Upper lobe of left lung (tissue), 6 donors: ENCODE measurements around the gene LYL1. TPM values are rescaled to one million over a fixed set of nuclear protein-coding genes. Genes with fewer than 3 reads are reported as not detected.
A peak's percentile ranks its signal among the peaks of the same experiment; 100 is the strongest.

ENCODE experiments used
- ATAC-seq, 2 donors: fragments of 200-7000 bp; cut with Tn5 transposase; one replicate each; pipeline ENCODE4 v1.9.1; 2022; ENCODE audit warnings: mild to moderate bottlenecking in 2 of 2, moderate library complexity in 2 of 2; ENCODE audit not compliant: low FRiP score in 2 of 2
- DNase-seq, 2 donors: peaks; one replicate each; pipeline ENCODE4 v3.0.0-alpha.2; 2019 to 2020
- H3K27ac ChIP-seq, 4 donors: fragments of 200-600 bp; sonication (generic); one replicate each; pipeline ENCODE4 v1.5.1; 2016 to 2019
- H3K27me3 ChIP-seq, 4 donors: fragments of 200-600 bp; sonication (generic); one replicate each; pipeline ENCODE4 v1.5.1; 2017 to 2019
- H3K36me3 ChIP-seq, 4 donors: fragments of 200-600 bp; sonication (generic); one replicate each; pipeline ENCODE4 v1.5.1; 2016 to 2019
- H3K4me1 ChIP-seq, 4 donors: fragments of 200-600 bp; sonication (generic); one replicate each; pipeline ENCODE4 v1.5.1; 2018 to 2019
- H3K4me3 ChIP-seq, 4 donors: fragments of 200-600 bp; sonication (generic); one replicate each; pipeline ENCODE4 v1.5.1; 2017 to 2019; ENCODE audit warnings: mild to moderate bottlenecking in 2 of 4, moderate library complexity in 1 of 4
- H3K9me3 ChIP-seq, 4 donors: fragments of 200-600 bp; sonication (generic); one replicate each; pipeline ENCODE4 v1.5.1; 2018 to 2019
- EP300 ChIP-seq, 4 donors: sonication (generic); formaldehyde crosslinking; IDR thresholded peaks; one replicate each; pipeline ENCODE4 v1.5.1; 2017; ENCODE audit warnings: antibody characterized with exemption in 4 of 4, control low read depth in 2 of 4
- POLR2A ChIP-seq, 4 donors: fragments of 450-650 bp; IDR thresholded peaks; one replicate each; pipeline ENCODE4 v1.5.1; 2016 to 2017; ENCODE audit warnings: antibody characterized with exemption in 4 of 4, mild to moderate bottlenecking in 2 of 4
- POLR2AphosphoS5 ChIP-seq, 2 donors: sonication (generic); formaldehyde crosslinking; IDR thresholded peaks; one replicate each; pipeline ENCODE4 v1.5.1; 2017; ENCODE audit warnings: antibody characterized with exemption in 2 of 2
- WGBS, 2 donors: methylation state at CpG; one replicate each; pipeline ENCODE4 v1.1.5; 2017 to 2018; 5-methylcytosine and 5-hydroxymethylcytosine counted together
- total RNA-seq, 6 donors: library from RNA; depleted of rRNA in 4 of 6; stranded (reverse); fragments of >200 nt in 4 of 6; gene quantifications; one replicate each; pipeline versions ENCODE4 v1.1.0 to v1.2.1, GENCODE V29; 2016 to 2021
- TF ChIP-seq, protein P1 (sequence below), 6 experiments: fragments of 450-650 bp in 4 of 6; fragments of 200-600 bp in 2 of 6; sonication (generic) in 2 of 6; IDR thresholded peaks; one replicate each; pipeline ENCODE4 v1.5.1; 2016 to 2019; ENCODE audit warnings: antibody characterized with exemption in 6 of 6
- donor health status: DM: no; HTN: no; CAD: no; lungs with moderate emphysema.
- donor health status: DM: no; HTN: yes; CAD: no; lungs with severe emphysema.

The LYL1 gene
- total RNA-seq, 6 donors from 2014 or later: 22.6 to 55.5 (median 31.4) TPM

DNA sequence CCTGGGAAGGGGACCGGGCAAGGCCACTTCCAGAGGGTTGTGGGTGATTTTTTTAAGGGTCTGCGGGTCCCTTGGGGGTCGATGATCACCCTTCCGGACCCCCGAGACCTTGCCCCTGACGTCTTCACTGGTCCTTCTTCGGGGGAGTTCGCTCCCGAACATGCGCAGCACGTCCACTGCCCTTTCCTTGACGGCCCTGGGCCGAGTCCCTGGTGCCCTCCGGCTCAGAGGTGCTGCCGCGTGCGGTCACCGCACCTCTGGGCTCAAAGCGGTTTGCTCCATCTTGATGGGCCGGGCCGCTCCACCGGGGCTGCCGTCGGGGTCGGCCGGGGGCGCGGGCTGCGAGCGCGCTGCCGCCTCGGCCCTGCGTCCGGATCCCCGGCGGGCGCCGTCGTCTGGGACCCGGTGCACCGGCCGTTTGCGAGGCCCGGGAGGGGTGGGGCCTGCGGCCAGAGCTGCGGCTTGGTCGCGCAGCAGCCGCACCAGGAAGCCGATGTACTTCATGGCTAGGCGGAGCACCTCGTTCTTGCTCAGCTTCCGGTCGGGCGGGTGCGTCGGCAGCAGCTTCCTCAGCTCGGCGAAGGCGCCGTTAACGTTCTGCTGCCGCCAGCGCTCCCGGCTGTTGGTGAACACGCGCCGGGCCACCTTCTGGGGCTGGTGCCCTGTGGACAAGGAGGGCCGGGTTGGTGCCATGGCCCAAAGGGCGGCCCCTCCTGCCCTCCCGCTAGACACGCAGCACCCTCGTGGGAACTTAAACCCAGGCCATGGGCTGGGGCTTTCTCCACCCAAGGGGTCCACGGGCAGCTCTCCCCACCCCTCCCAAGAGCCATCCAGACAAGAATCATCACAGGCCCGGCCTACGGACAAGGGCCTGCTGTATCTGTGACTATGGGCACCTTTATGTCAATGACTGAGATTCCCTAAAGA is 3.3 kb downstream of the LYL1 start:
- ATAC-seq: peak; percentile 56 to 58
- TF ChIP-seq EP300 (IDR thresholded peaks at IDR 0.05): peak in 2 of 4 donors; percentile 9 to 67
- TF ChIP-seq POLR2AphosphoS5 (IDR thresholded peaks at IDR 0.05): peak; percentile 87 to 91
- TF ChIP-seq, protein P1, sequence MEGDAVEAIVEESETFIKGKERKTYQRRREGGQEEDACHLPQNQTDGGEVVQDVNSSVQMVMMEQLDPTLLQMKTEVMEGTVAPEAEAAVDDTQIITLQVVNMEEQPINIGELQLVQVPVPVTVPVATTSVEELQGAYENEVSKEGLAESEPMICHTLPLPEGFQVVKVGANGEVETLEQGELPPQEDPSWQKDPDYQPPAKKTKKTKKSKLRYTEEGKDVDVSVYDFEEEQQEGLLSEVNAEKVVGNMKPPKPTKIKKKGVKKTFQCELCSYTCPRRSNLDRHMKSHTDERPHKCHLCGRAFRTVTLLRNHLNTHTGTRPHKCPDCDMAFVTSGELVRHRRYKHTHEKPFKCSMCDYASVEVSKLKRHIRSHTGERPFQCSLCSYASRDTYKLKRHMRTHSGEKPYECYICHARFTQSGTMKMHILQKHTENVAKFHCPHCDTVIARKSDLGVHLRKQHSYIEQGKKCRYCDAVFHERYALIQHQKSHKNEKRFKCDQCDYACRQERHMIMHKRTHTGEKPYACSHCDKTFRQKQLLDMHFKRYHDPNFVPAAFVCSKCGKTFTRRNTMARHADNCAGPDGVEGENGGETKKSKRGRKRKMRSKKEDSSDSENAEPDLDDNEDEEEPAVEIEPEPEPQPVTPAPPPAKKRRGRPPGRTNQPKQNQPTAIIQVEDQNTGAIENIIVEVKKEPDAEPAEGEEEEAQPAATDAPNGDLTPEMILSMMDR (IDR thresholded peaks at IDR 0.05): peak in 1 of 6 experiments; percentile 28
- TF ChIP-seq POLR2A (IDR thresholded peaks at IDR 0.05): peak in 2 of 4 donors; percentile 45 to 79
- 12 to 28% methylated on average over 17 to 19 of the region's 77 CpGs for WGBS, 2 donors
- Histone ChIP-seq H3K4me3 (peak overlapping the region; percentile 15 to 59 (median 44)), H3K4me1 (peaks cover 74 to 97% (median 85%) of the 10 kb centered on the region in 4 donors), H3K9me3 (no peaks in the 10 kb centered on the region), H3K36me3 (peaks cover 0 to 15% (median 7%) of the 10 kb centered on the region in 4 donors), H3K27ac (peak overlapping the region; percentile 92 to 98 (median 95)), H3K27me3 (no peaks in the 10 kb centered on the region)
- peak; percentile 92 for DNase-seq

DNA sequence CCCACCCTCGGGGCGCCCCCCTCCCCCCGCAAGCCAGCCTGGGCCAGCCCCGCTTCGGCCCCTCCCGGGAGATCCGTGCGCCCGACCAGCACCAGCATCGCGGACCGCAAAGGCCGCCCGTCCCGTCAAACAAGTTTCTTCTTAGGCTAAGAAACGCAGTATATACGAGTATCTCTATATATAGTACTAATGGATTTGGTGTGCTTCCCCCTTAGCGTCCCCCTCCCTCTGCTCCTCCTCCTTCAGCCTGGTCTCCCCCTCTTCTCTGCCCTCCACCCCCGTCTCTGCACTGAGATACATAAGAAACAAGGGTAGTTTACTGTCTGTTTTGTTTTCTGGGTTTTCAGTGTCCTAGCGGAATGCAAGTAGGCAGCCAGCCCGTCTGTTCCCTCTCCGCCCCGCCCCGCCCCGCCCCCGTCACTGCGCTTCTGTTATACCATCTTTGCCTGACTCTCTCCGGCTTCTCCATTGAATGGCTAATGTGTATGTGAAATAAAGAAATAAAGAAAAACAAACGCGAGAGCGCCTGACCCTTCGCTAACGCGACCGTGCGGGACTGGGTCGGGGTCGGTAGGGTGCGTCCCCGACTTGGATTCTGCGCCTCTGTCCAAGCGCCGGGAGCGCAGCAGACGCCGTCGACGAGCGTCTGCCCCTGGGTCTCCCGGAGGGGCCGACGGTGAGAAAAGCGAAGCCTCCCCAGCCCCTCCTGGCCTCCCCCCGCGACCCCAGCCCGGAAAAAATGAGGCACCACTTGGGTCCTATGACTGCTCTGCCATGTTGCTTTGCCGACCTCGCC is 4.2 kb downstream of the LYL1 start:
- Histone ChIP-seq H3K36me3 (peaks cover 0 to 15% (median 7%) of the 10 kb centered on the region in 4 donors), H3K27me3 (no peaks in the 10 kb centered on the region), H3K4me3 (peak overlapping the region; percentile 15 to 59 (median 44)), H3K27ac (peak overlapping the region; percentile 92 to 98 (median 95)), H3K4me1 (peaks cover 74 to 97% (median 84%) of the 10 kb centered on the region in 4 donors), H3K9me3 (no peaks in the 10 kb centered on the region)
- DNase-seq (peak in 1 of 2 donors; percentile 42), ATAC-seq (peak in 1 of 2 donors; percentile 28)
- TF ChIP-seq, protein P1 (IDR thresholded peaks at IDR 0.05): no peak
- TF ChIP-seq EP300 (IDR thresholded peaks at IDR 0.05) (no peak), POLR2A (IDR thresholded peaks at IDR 0.05) (peak in 1 of 4 donors; percentile 46)
- 7 to 21% methylated on average over 40 to 55 of the region's 58 CpGs for WGBS, 2 donors

DNA sequence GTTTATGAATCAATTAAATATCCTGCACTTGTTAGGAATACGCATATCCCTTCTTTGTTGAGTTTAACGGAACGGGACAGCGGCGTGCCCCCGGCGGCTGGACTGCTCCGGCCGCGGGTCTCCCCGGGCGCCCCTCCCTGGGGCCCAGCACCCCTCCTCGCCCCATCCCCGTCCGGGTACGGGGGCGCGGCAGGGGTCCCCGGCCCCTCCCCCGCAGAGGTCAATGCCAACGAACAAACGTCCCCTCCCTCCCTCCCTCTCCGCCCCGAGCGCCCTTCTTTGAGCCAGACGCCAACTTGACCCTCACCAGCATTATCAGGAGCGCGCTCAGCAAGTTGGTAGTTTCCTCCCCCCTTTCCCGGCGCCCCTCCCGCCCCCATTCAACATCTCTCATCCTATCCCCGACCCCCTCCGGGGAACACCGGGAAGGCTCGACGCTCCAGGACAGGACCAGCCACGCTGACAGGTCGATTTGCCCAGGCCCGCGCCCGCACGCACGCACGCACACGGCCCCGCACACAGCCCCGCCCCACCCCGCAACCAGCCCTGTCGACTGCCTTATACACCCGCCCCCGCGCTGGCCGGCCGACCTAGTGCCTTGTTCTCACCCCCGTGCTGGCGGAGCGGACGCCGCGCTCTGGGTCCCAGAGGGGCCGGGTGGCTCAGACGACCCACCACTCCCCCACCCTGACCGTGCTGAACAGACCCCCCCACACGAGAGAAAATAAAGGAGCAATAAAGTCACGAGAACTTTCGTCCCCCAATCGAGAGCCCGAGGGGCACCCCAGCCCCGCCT is 5.0 kb downstream of the LYL1 start:
- peaks cover 67 to 97% (median 84%) of the 10 kb centered on the region in 4 donors for H3K4me1 ChIP-seq
- H3K27me3 ChIP-seq: no peaks in the 10 kb centered on the region
- H3K4me3 ChIP-seq: peak overlapping the region in 3 of 4 donors; percentile 34 to 59 (median 55)
- peak in 1 of 2 donors; percentile 1 for ATAC-seq
- H3K27ac ChIP-seq: peak overlapping the region; percentile 92 to 98 (median 95)
- 18 to 26% methylated on average over 33 to 43 of the region's 69 CpGs for WGBS, 2 donors
- TF ChIP-seq EP300 (IDR thresholded peaks at IDR 0.05): no peak
- no peak for TF ChIP-seq POLR2A (IDR thresholded peaks at IDR 0.05)
- TF ChIP-seq POLR2AphosphoS5 (IDR thresholded peaks at IDR 0.05): no peak
- TF ChIP-seq, protein P1 (IDR thresholded peaks at IDR 0.05): no peak
- peaks cover 0 to 15% (median 7%) of the 10 kb centered on the region in 4 donors for H3K36me3 ChIP-seq
- H3K9me3 ChIP-seq: no peaks in the 10 kb centered on the region
- peak; percentile 62 to 93 for DNase-seq

DNA sequence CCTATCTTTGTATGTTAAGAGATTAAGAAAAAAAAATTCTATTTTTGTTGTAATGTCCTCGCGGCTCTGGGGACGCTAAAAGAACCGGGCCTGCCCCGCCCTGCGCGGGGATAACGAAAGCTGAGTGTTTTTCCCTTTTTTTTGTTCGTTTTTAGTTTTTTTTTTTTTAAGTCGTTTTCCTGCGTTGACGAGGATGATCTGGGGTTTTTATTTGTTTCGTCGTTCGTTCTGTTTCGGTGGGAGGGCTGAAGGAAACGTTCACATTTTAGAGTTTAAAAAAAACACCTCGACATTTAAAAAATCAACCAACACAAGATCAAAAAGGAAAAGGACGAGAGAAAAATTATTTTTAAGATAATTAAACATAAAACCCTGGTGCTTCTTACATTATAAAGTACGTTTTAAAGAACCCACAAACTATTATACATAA is 5.6 kb downstream of the LYL1 start:
- 40 to 46% methylated on average over 20 of the region's 20 CpGs for WGBS, 2 donors
- DNase-seq: no peak
- H3K27me3 ChIP-seq: no peaks in the 10 kb centered on the region
- peak overlapping the region in 3 of 4 donors; percentile 34 to 59 (median 55) for H3K4me3 ChIP-seq
- TF ChIP-seq POLR2A (IDR thresholded peaks at IDR 0.05) (no peak), EP300 (IDR thresholded peaks at IDR 0.05) (no peak), POLR2AphosphoS5 (IDR thresholded peaks at IDR 0.05) (no peak)
- TF ChIP-seq, protein P1 (IDR thresholded peaks at IDR 0.05): no peak
- peaks cover 69 to 97% (median 86%) of the 10 kb centered on the region in 4 donors for H3K4me1 ChIP-seq
- no peak for ATAC-seq
- peaks cover 0 to 15% (median 7%) of the 10 kb centered on the region in 4 donors for H3K36me3 ChIP-seq
- H3K27ac ChIP-seq: peak overlapping the region; percentile 92 to 98 (median 95)
- no peaks in the 10 kb centered on the region for H3K9me3 ChIP-seq
